NCI-H1436 treated with DMSO at 0.1 percent for 48 hours (cell line): ENCODE measurements around the gene KRT24.
"Not testable (repeated sequence)": the region's sequence is repeated elsewhere in the genome, so short reads cannot be mapped to it uniquely, and the experiment has no call there.

Source experiments
- DNase-seq: peaks from one replicate; lab custom pipeline; 2025; lab: John Stamatoyannopoulos, UW

Gene KRT24

GRCh38 chr17:40703652-40704051 is at the start of gene KRT24:
KRT24 (minus strand) TSS chr17:40703752; CDS start chr17:40703693, 59 bp downstream.
- DNase-seq = no peak

DNA sequence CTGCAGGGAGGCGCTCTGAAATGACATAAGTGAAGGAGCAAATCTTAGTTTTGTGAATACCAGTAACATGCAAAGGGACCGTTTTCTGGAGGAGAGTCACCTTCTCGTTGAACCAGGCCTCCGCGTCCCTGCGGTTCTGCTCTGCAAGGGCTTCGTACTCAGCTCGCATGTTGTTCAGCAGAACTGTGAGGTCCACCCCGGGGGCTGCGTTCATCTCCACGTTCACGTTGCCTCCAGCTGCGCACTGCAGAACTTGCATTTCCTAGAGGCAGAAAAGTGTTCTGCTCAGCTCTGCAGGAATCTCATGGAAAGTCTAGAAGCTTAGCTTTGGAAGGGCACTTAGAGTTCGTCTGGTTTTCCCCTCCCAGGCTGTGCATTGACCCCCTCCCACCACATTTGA is 47.5 kb upstream of the KRT24 start:
- no peak for DNase-seq

DNA sequence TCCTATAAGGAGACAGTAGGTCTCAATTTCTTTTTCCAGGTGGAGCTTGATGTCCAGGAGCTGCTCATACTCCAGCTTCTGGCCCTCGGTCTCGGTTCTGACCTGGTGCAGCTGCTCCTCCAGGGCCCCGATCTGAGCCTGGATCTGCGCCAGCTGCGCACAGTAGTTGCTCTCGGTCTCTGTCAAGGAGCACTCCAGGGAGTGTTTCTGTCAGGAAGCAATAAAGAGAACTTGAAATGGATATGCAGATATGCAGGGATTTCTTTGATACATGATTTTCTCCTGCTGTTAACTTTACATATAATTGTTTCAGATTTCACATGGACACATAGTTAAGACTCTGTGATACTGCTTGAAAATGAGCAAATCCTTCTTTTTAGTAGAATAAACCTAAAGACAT is 46.8 kb upstream of the KRT24 start:
- DNase-seq = no peak

GRCh38 chr17:40748666-40749065 is 45.1 kb upstream of the KRT24 start:
- not testable (repeated sequence) for DNase-seq

DNA sequence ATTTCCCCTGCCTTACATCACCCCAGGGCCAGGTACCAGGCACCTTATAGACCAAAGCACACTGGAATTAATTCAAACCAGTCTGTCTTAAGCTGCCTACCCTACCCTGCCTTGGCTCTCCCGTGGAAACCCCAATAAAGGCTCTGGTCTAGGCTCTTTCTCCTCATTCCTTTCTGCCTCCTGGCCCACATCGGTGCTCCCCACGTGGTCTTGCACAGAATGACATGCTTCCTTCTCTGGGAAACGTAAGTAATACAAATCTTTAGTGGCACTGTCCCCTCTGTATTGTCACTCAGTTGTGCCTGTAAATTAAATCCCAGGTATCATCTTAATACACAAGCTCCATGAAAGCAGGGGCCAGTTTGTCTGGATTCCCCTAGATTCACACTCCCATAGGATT is 35.0 kb upstream of the KRT24 start:
- DNase-seq = no peak

GRCh38 chr17:40735016-40735415 is 31.5 kb upstream of the KRT24 start:
- DNase-seq = no peak

- no peak for DNase-seq
Measured at GRCh38 chr17:40734018-40734417, 30.5 kb upstream of the KRT24 start.

- DNase-seq = no peak
Measured at GRCh38 chr17:40730970-40731369, 27.4 kb upstream of the KRT24 start.

DNA sequence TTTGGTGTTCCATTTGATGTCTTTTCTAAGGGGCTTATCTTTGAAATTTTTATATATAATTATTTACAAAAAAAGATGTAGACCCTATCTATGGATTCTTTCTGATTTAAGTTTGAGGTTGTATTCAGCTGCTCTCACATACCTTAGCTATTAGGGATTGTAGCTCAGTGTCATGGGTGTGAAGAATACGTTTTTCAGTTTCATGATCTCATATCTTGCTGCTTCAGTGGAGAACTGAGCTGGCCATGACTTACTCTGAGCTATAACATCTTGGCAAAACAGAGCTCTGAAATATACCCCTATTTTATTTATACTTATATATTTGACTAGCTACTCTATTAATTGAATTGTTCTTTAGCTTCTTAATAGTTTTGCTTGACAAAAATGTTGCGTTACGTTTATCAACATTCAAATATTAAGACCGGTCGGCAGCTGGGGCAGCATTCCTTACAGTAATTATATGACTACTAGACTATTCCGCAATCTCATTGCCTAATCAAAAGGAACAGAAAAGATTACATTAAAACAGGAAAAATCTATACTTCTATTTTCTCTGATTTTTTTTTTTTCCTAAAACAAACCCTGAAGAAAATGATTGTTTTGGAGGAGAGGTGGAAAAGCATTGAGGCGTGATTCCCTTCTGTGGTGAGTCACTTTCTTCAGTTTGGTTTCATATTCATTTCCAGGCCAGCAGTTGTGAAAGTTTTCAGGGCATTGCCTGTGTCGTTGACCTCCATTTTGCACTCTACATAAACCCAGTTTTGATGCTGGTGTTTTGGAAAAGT is 24.1 kb upstream of the KRT24 start:
- no peak for DNase-seq

- no peak for DNase-seq
Measured at GRCh38 chr17:40726919-40727318, 23.4 kb upstream of the KRT24 start.

- no peak for DNase-seq
Measured at GRCh38 chr17:40724656-40725055, 21.1 kb upstream of the KRT24 start.

DNA sequence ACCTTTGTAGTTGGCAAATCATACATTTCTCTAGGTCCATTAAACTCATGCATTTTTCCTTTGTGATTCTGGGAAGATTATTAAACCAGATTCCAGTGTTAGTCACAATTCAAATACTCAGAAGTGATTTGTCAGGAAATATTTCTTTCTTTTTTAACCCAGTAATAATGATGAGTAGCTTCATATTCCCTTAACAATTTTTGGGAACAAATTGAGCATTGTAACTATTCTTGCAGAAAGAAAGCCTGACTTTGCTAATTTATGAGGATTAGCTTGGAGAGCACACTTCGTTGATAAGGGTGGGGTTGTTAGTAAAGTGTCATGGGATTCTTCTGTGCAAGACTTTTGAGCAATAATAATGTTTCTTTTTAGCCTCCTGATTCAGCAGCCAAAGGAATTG is 18.7 kb upstream of the KRT24 start:
- no peak for DNase-seq

GRCh38 chr17:40720899-40721298 is 17.3 kb upstream of the KRT24 start:
- no peak for DNase-seq

DNA sequence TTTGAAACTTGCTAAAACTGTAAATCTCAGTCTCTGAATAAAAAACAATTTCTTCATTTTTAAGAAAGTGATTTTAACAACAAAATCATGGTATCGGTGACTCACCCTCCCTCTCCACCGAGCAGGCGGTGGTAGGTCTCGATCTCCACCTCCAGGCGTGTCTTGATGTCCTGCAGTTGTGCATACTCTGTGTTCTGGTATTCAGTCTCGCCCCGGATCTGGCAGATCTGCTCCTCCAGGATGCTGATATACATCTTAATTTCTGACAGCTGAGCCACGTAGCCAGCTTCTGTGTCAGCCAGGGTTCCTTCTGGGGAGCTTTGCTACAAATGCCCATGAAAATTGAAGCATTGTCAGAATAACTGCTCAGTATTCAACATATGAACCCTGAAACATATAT is 15.4 kb upstream of the KRT24 start:
- DNase-seq = no peak

DNA sequence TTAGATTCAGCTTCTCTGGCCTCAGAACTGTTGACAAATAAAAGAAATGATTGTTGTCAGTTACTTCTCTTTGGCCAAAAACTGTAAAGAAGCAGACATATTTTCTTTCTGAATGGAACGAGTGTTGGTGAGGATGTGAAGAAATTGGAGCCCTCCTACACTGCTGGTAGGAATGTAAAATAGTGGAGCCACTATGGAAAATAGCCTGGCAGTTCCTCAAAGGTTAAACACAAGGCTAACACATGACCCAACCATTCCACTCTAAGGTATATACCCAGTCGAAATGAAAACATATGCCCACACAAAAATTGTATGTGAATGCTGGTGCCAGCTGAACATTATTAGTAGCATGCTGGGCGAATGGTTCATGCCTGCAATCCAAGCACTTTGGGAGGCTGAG is 14.2 kb upstream of the KRT24 start:
- no peak for DNase-seq

DNA sequence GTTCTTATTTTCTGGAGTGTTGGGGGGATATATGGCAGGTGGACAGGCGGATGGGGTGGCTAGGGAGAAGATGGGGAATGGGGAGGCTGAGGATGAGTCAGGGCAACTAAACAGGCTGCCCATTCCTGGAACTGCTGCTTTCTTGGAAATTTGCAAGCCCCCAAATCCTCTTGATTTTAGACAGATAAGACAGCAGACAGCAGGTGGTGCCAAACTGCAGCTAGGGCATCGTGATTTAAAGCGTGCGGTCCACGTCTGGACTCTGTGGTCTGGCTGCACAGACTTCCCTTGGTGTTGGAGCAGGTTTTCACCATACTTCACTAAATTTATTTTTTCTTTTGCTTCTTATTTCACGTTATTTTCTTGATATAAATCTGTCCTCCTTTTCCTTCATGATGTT is 10.9 kb upstream of the KRT24 start:
- no peak for DNase-seq

GRCh38 chr17:40707745-40708144 is 4.2 kb upstream of the KRT24 start:
- no peak for DNase-seq

DNA sequence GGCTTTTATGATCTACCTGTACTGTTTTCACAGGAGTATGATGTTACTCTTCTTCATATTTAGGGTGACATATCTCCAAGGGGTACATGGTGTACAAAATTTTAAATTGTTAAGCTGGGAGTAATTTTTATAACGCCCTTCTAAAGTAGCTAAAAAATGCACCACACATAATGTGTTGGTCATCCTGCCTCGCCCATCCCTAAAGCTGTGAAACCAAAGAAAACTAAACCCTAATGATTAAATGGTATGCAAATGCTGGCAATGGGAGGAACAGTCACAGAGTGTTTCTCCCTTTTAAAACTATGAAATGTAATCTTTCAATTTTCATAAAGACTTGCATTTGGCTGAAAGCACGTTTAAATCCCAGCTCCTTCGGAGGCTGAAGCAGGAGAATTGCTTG is 2.0 kb upstream of the KRT24 start:
- DNase-seq = no peak

DNA sequence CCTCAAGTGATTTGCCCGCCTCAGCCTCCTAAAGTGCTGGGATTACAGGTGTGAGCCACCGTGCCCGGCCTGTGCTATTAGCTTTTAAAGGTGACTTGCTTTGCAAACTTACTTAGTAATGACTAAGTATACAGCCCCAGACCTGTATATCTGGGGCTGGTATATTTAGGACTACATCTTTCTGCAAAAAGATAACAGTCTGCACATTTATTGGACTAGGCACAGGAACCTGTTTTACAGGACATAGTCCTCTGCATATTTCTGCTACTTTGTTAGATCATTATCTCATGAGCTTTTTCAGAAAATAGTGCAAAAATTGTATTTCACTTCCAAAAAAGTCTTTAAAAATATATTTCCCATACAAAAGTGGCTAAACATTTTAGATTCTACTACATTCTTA is 1.3 kb downstream of the KRT24 start:
- DNase-seq = no peak

- no peak for DNase-seq
Measured at GRCh38 chr17:40699853-40700252, 3.7 kb downstream of the KRT24 start.

- no peak for DNase-seq
Measured at GRCh38 chr17:40699371-40699770, 4.2 kb downstream of the KRT24 start.

GRCh38 chr17:40697297-40697696 is 6.3 kb downstream of the KRT24 start:
- no peak for DNase-seq

DNA sequence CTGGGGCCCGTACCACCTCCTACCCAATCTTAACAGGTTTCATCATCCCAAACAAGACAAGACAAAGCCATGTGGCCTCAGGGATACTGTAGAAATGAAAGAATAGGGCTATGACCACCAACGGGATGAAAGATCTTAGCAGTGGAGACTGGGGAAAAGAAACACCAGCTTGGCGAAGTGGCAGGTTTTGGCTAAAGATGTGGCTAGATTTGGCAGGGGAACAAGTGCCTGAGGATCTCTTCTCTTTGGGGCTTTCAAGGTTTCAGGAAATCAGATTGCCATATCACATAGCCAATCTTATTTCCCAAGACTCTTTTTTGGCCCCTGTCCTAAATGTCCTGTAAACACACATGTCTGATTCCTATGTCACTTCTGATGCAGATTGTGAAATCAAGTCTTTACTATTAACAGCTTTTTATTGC is 6.9 kb downstream of the KRT24 start:
- no peak for DNase-seq

DNA sequence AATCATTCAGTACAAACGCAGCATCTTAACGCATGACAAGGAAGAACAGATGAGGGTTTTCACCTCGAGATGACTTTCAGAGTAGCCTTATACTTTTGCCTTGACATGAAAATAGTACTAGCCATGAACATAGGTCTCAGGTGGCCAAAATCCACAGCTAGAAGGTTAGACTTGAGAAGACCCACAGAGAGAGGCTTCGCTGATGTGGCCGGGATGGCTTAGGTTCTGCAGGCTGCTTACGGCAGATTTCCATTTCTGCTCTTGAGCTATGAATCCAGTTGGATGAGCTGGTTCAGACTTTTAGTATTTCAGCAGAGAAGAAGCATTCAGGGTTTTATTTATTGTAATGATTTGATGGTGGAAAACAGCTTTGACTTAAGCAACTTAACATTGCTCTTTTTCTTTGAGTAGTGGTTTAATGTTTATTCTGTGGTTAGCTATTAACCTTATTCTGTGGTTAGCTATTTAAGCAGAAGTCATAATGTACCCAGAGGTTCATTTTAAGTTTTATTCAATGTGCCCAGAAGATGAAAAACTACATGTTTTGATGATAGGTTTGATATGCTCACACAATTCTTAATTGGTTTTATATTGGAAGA is 7.6 kb downstream of the KRT24 start:
- no peak for DNase-seq
